Measurements from ENCODE around the gene COG4. TPM values are rescaled to one million over a fixed set of nuclear protein-coding genes. Genes with fewer than 3 reads are reported as not detected.
"Not testable (repeated sequence)": the region's sequence is repeated elsewhere in the genome, so short reads cannot be mapped to it uniquely, and the experiment has no call there.

COG4 gene
- polyA plus RNA-seq, 4 donors: 48.3 to 73.2 (median 64.1) TPM

DNA sequence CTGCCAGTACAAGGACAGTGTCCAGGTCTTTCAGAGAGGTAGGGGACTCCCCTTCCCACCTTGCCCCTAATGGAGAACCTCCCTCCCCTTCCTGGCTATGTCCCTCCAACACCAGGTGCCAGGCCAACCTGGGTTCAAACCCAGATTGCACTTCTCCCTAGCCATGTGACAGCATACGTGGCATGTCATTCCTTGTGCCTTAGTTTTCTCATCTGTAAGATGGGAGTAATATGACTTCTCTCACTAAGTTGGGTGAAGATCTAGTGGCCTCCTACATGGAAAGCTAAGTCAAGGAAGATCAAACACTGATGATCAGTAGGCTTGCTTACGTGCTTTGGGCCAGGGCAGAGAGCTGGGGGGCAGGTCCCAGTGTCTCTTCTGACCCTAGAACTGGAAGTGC is 60.1 kb downstream of the COG4 start:
- no peak for DNase-seq (ENCODE audit: low read depth in 4 of 4, low spot score in 3 of 4)

GRCh38 chr16:70460737-70461261 is 62.6 kb downstream of the COG4 start:
- DNase-seq (ENCODE audit: low read depth in 4 of 4, low spot score in 3 of 4): no peak

DNA sequence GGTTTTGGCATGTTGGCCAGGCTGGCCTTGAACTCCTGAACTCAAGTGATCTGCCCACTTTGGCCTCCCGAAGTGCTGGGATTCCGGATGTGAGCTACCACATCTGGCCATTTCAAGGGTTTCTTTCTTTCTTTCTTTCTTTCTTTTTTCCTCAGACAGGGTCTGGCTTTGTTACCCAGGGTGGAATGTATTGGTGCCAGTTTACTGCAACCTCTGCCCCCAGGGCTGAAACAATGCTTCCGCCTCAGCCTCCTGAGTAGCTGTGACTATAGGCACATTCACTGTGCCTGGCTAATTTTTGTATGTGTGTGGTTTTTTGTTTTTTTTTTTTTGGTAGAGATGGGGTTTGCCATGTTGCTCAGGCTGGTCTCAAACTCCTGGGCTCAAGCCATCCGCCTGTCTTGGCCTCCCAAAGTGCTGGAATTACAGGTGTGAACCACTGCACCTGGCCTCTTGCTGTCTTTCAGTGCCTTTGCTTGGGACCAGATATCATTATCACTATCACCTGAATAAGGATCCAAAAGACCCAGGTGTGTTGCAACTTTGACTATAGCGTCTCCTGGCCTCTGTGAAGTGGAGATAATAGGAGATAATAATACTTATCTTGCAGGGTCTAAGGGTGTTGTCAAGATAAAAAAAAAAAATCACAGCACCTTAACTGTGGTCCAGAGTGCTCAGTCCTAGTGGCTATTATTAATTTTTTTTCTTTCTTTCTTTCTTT is 65.7 kb downstream of the COG4 start:
- DNase-seq (ENCODE audit: low read depth in 4 of 4, low spot score in 3 of 4): no peak

GRCh38 chr16:70455910-70456309 is 67.4 kb downstream of the COG4 start:
- no peak for DNase-seq (ENCODE audit: low read depth in 4 of 4, low spot score in 3 of 4)

DNA sequence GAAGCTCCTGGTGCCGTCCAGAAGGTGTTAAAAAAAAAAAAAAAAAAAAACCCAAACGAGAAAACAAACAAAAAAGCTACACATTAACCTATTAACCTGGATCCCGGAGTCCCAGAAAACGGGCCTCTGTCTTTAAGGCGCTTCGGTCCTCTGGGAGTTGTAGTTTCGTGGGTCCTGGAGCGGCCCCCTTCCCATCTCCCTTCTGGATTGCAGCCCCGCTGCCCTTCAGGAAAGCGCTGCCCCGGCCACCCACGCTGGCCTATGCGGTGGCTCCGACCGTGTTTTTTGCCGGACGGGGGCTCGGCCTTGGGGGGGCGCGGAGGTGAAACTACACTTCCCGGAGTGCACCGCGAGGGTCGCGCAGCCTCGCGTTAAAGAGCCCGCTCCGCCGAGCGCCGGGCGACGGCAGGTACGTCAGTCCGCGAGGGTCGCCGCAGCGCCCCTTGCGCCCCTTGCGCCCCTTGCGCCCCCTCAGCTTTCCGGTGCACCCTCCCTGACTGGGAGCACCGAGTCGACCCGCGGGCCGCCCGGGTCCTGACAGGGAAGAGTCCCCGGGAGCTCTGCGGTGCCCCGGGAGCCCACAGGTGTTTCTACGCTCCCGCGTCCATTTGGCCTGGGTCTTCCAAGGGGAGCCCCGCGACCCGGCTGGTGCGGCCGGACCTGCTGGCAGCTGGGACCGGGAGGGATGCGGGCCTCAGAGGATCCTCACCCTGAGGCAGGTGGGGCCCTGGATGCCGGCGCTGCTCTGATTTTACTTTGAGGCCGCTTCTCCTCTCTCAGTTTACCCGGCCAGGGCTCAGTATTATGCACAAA is 68.9 kb downstream of the COG4 start, which contains the start of gene FCSK:
FCSK (plus strand) TSS at position 374 of the 813 bp plus-strand sequence. CDS start 8,596 bp downstream, outside the sequence.
- peak in 1 of 4 donors; percentile 63 for DNase-seq (ENCODE audit: low read depth in 4 of 4, low spot score in 3 of 4)

DNA sequence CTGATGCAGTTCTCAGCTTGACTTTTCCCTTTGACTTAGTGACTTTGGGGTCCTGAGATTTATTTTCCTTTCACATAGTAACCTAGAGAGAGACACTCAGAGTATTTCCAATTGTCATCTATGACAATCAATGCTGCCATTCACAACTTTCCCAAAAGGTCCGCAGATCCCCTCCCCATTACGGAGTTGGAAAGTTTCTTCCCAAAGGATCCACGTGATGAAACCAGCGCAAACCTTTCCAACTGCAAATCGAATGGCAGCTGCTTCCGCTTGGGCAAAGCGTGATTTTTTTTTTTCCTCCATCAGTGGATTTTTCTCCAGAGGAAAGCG is 69.5 kb downstream of the COG4 start:
- DNase-seq (ENCODE audit: low read depth in 4 of 4, low spot score in 3 of 4): no peak

DNA sequence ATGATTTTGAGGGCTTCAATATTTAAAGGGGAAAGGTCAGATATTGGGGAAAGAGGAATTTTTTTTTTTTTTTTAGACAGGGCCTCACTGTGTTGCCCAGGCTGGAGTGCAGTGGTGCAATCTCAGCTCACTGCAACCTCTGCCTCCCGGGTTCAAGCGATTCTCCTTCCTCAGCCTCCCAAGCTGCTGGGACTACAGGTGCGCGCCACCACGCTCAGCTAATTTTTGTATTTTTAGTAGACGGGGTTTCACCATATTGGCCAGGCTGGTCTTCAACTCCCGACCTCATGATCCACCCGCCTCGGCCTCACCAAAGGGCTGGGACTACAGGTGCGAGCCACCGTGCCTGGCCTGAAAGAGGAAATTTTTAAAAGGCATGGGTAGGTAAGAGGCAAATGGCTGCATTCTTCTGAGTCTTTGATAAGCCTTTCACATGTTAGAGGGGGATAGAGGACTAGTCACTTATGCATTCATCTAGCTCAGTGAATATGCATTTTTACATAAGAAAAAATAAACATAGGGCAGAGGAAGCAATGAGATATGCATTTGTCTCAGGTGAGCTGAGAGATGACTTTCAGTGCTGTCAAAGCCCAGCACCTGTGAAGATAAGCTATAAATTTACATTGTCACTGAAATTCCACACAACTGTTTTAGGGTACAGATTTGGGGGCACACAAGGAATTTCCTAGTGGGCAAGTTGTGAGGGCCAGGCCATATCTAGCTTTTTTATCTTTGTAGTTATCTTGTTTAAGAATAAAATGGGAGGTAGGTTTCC is 70.0 kb downstream of the COG4 start:
- DNase-seq (ENCODE audit: low read depth in 4 of 4, low spot score in 3 of 4): no peak

DNA sequence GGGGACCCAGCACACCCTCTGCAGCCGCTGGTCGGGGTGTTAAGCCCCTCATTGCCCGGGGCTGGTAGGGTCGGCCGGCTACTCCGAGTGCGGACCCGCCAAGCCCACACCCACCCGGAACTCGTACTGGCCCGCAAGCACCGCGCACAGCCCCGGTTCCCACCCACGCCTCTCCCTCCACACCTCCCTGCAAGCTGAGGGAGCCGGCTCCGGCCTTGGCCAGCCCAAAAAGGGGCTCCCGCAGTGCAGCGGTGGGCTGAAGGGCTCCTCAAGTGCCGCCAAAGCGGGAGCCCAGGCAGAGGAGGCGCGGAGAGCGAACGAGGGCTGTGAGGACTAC is 72.4 kb downstream of the COG4 start:
- DNase-seq (ENCODE audit: low read depth in 4 of 4, low spot score in 3 of 4): not testable (repeated sequence)

GRCh38 chr16:70450142-70451003 is 73.0 kb downstream of the COG4 start:
- not testable (repeated sequence) for DNase-seq (ENCODE audit: low read depth in 4 of 4, low spot score in 3 of 4)

GRCh38 chr16:70448075-70448474 is 75.3 kb downstream of the COG4 start:
- no peak for DNase-seq (ENCODE audit: low read depth in 4 of 4, low spot score in 3 of 4)

DNA sequence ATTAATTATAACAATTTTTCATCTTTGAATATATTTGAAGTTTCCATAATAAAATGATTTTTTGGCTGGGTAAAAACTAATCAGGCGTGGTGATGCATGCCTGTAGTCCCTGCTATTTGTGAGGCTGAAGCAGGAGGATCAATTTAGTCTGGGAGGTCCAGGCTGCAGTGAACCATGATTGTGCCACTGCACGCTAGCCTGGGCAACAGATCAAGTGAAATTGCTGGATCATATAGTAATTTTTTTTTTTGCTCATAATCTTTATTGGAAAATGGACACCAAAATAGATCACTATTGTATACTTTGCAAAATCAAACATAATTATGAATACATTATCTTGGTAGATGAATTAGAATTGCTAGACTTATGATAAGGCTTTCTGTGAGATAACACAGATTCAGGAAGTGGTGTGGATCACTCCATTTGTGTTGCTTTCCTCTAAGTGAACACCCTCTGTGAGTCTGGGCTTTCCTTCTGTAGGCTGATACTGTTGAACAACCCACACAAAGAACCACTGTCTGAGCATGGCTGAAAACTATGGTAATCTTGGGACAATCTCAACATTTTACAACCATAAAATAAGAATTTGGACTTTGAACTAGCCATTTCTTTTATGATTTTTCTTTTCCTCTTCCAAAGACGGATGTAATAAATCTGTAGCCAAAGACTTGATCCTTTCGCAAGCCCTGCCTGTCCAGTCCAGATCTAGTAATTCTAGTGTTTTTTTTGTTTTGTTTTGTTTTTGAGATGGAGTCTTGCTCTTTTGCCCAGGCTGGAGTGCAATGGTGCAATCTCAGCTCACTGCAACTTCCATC is 78.9 kb downstream of the COG4 start:
- DNase-seq (ENCODE audit: low read depth in 4 of 4, low spot score in 3 of 4): no peak

- DNase-seq (ENCODE audit: low read depth in 4 of 4, low spot score in 3 of 4): no peak
Observed at GRCh38 chr16:70442344-70442743, 81.0 kb downstream of the COG4 start.

- DNase-seq (ENCODE audit: low read depth in 4 of 4, low spot score in 3 of 4): no peak
Observed at GRCh38 chr16:70441406-70441990, 81.9 kb downstream of the COG4 start.

- no peak for DNase-seq (ENCODE audit: low read depth in 4 of 4, low spot score in 3 of 4)
Observed at GRCh38 chr16:70440009-70440692, 83.2 kb downstream of the COG4 start.

GRCh38 chr16:70438969-70439862 is 84.1 kb downstream of the COG4 start, which contains the start of gene ST3GAL2:
TSS of gene ST3GAL2 (minus strand) at chr16:70439100. CDS start at chr16:70398530, 40,570 bp downstream.
- DNase-seq (ENCODE audit: low read depth in 4 of 4, low spot score in 3 of 4): peak; percentile 88 to 92 (median 90)

DNA sequence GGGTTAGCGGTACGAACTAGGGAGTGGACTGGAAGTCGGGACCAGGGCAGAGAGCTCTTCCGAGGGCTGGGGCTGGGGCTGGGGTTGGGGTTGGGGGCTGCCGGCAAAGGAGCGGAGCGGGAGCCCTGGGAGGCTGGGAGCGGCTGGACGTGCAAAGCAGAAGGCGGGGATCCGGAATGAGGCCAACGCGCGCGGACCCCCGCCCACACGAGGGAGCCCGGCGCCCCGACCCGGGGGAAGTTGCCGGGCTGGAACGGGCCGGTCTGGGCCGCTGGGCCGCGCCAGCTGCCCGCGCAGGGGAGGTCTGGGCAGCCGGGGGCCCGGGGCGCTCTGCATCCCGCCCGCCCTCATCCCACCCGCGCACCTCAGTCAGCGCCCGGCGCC is 84.8 kb downstream of the COG4 start:
- DNase-seq (ENCODE audit: low read depth in 4 of 4, low spot score in 3 of 4): no peak

Measured in left renal pelvis (tissue), 4 donors.